A549 (cell line): Measurements from ENCODE around the gene MINPP1. TPM values are rescaled to one million over a fixed set of nuclear protein-coding genes. Genes with fewer than 3 reads are reported as not detected.

Experiments
- ATAC-seq, 2 experiments: fragments of 200-7000 bp in 1 of 2; fragments of >200 bp in 1 of 2; cut with Nextera tagmentation in 1 of 2; cut with Tn5 transposase in 1 of 2; 3 replicates each; pipeline versions ENCODE4 v1.8.0 to v1.9.1; 2018 to 2020; ENCODE audit warnings: mild to moderate bottlenecking in 1 of 2, moderate library complexity in 1 of 2
- CTCF ChIA-PET: fragments of 300-600 bp; sonication (Branson Sonifier 250); formaldehyde crosslinking; extraction: SDS; loops from one replicate; lab custom pipeline; 2021; ENCODE audit warnings: antibody characterized with exemption, inconsistent platforms; lab: Yijun Ruan, JAX
- POLR2A ChIA-PET: fragments of 350-600 bp; formaldehyde crosslinking; extraction: SDS; loops from one replicate; lab custom pipeline; 2021; ENCODE audit warnings: antibody characterized with exemption, inconsistent platforms; lab: Yijun Ruan, JAX
- DNase-seq, 2 experiments: peaks; one replicate each; pipeline versions ENCODE4 v3.0.0 to v3.0.0-alpha.2; 2011 to 2016; ENCODE audit warnings: low read depth in 1 of 2, low spot score in 1 of 2
- FAIRE-seq: peaks from 2 replicates; lab custom pipeline; 2011; peaks lifted over from hg19 to GRCh38; lab: Jason Lieb, UNC
- H3K27ac ChIP-seq, 2 experiments: fragments of >200 bp; sonication (Bioruptor Twin); formaldehyde crosslinking; 3 replicates each; pipeline ENCODE4 v1.5.1; 2016 to 2017
- H3K4me1 ChIP-seq: fragments of >200 bp; sonication (Bioruptor Twin); formaldehyde crosslinking; 3 replicates; pipeline ENCODE4 v1.6.1; 2016
- H3K4me2 ChIP-seq: fragments of >200 bp; sonication (Bioruptor Twin); formaldehyde crosslinking; 3 replicates; pipeline ENCODE4 v1.6.1; 2016
- H3K4me3 ChIP-seq: fragments of >200 bp; sonication (Bioruptor Twin); formaldehyde crosslinking; 3 replicates; pipeline ENCODE4 v1.5.1; 2016
- H3K9me3 ChIP-seq: fragments of >200 bp; sonication (Bioruptor Twin); formaldehyde crosslinking; 3 replicates; pipeline ENCODE4 v1.6.1; 2016
- CBX2 ChIP-seq: fragments of 200-600 bp; sonication (generic); IDR thresholded peaks from 2 replicates; pipeline ENCODE4 v1.6.1; 2016; ENCODE audit warnings: low read depth, mild to moderate bottlenecking, borderline replicate concordance
- CEBPB ChIP-seq, 2 experiments: fragments of >200 bp in 1 of 2; sonication (Bioruptor Twin) in 1 of 2; formaldehyde crosslinking in 1 of 2; IDR thresholded peaks; 2 replicates each; pipeline ENCODE4 v1.6.1; 2012 to 2016
- CHD2 ChIP-seq: fragments of 150-350 bp; IDR thresholded peaks from 2 replicates; pipeline ENCODE4 v1.6.1; 2014; ENCODE audit warnings: low read length; ENCODE audit not compliant: partially characterized antibody
- EHF ChIP-seq: fragments of 250-450 bp; sonication (Bioruptor Pico); IDR thresholded peaks from 2 replicates; pipeline ENCODE4 v1.5.0; 2020; ENCODE audit warnings: mild to moderate bottlenecking
- EHMT2 ChIP-seq: fragments of 200-600 bp; sonication (generic); IDR thresholded peaks from 2 replicates; pipeline ENCODE4 v1.6.1; 2016; ENCODE audit warnings: antibody characterized with exemption, low read depth, mild to moderate bottlenecking, moderate library complexity
- EP300 ChIP-seq, 2 experiments: fragments of >200 bp; sonication (Bioruptor Twin); formaldehyde crosslinking; IDR thresholded peaks; 2 replicates in 1 of 2; 3 replicates in 1 of 2; pipeline ENCODE4 v1.6.1; 2016 to 2017
- FOSB ChIP-seq: fragments of 250-450 bp; sonication (Bioruptor Pico); IDR thresholded peaks from 2 replicates; pipeline ENCODE4 v1.5.0; 2020; ENCODE audit warnings: mild to moderate bottlenecking, moderate library complexity
- FOXS1 ChIP-seq: fragments of 250-450 bp; sonication (Bioruptor Pico); IDR thresholded peaks from 2 replicates; pipeline ENCODE4 v1.5.0; 2020; ENCODE audit warnings: mild to moderate bottlenecking, moderate library complexity
- GATA3 ChIP-seq: IDR thresholded peaks from 2 replicates; pipeline ENCODE4 v1.6.1; 2012; ENCODE audit warnings: borderline replicate concordance
- HDAC2 ChIP-seq: fragments of 200-600 bp; sonication (generic); IDR thresholded peaks from 2 replicates; pipeline ENCODE4 v1.6.1; 2016
- HOXA7 ChIP-seq: fragments of 250-450 bp; sonication (Bioruptor Pico); IDR thresholded peaks from 2 replicates; pipeline ENCODE4 v1.5.0; 2020; ENCODE audit warnings: mild to moderate bottlenecking, moderate library complexity
- HOXB13 ChIP-seq: fragments of 250-450 bp; sonication (Bioruptor Pico); IDR thresholded peaks from 2 replicates; pipeline ENCODE4 v1.5.0; 2020; ENCODE audit warnings: low read depth, mild to moderate bottlenecking, moderate library complexity
- HOXB5 ChIP-seq: fragments of 250-450 bp; sonication (Bioruptor Pico); IDR thresholded peaks from 2 replicates; pipeline ENCODE4 v1.5.0; 2020; ENCODE audit warnings: mild to moderate bottlenecking, moderate library complexity
- JUNB ChIP-seq: fragments of >200 bp; sonication (Bioruptor Twin); formaldehyde crosslinking; IDR thresholded peaks from 2 replicates; pipeline ENCODE4 v1.6.1; 2016
- NR3C1 ChIP-seq: fragments of >200 bp; sonication (Bioruptor Twin); formaldehyde crosslinking; IDR thresholded peaks from 3 replicates; pipeline ENCODE4 v1.6.1; 2017
- RFX5 ChIP-seq: fragments of 450-650 bp; IDR thresholded peaks from 2 replicates; pipeline ENCODE4 v1.7.1; 2014; ENCODE audit warnings: antibody characterized with exemption, mild to moderate bottlenecking, moderate library complexity
- RNF2 ChIP-seq: fragments of 200-600 bp; sonication (generic); IDR thresholded peaks from 2 replicates; pipeline ENCODE4 v1.6.1; 2016; ENCODE audit warnings: low read depth, mild to moderate bottlenecking, antibody characterized with exemption, moderate library complexity, borderline replicate concordance
- ZC3H11A ChIP-seq: fragments of 450-650 bp; IDR thresholded peaks from 2 replicates; pipeline ENCODE4 v1.6.1; 2014; ENCODE audit warnings: antibody characterized with exemption, mild to moderate bottlenecking
- ZSCAN20 ChIP-seq: fragments of 250-450 bp; sonication (Bioruptor Pico); IDR thresholded peaks from 2 replicates; pipeline ENCODE4 v1.8.0; 2022; ENCODE audit warnings: mild to moderate bottlenecking, moderate library complexity
- WGBS: methylation state at CpG from one replicate; pipeline ENCODE4 v1.1.6; 2017; ENCODE audit errors: missing lambda C conversion rate; 5-methylcytosine and 5-hydroxymethylcytosine counted together
- polyA plus RNA-seq, 4 experiments: library from polyadenylated mRNA; depleted of rRNA in 3 of 4; stranded (reverse); fragments of >200 nt; fragmentation: RNase III in 1 of 4; extraction: RNeasy Plus Mini Kit Qiagen cat#74134 plus additional on column Dnase treatment in 1 of 4; gene quantifications; 2 replicates in 3 of 4; 3 replicates in 1 of 4; pipeline ENCODE4 v1.2.3, GENCODE V29; 2011 to 2017
- TF ChIP-seq, protein P1 (sequence below): fragments of 250-450 bp; sonication (Bioruptor Pico); IDR thresholded peaks from 2 replicates; pipeline ENCODE4 v1.5.0; 2021; ENCODE audit warnings: mild to moderate bottlenecking, moderate library complexity, borderline replicate concordance
- TF ChIP-seq, protein P2 (sequence below): fragments of >200 bp; sonication (Bioruptor Twin); formaldehyde crosslinking; IDR thresholded peaks from 3 replicates; pipeline ENCODE4 v1.5.1; 2016

Gene MINPP1
- polyA plus RNA-seq, 2 of the 4 experiments (the other 2 are of a cell fraction), result 28.4 to 31.4 TPM

GRCh38 chr10:87534173-87534858 is 29.6 kb downstream of the MINPP1 start:
- WGBS, result 79% methylated on average over 3 of the region's 3 CpGs
- ChIA-PET POLR2A (interaction anchor here (0.7 kb wide), 1 partner anchor 328 kb away, joined by 16 read pairs; no protein-coding TSS in a partner anchor), CTCF (interaction anchor here (0.6 to 4.1 kb wide), 15 partner anchors 13 to 469 kb away, joined by 3 to 33 read pairs (median 3); partner anchors contain the start of gene PTEN)
- Histone ChIP-seq H3K27ac (peak overlapping the region; percentile 23 to 31; a peak in 4 of 6 replicates), H3K9me3 (no peaks in the 10 kb centered on the region), H3K4me3 (no peak overlapping the region), H3K4me1 (peaks cover 27% of the 10 kb centered on the region; the same call in 2 of the 3 replicates), H3K4me2 (peak overlapping the region; percentile 22; the same call in 1 of the 3 replicates)
- ATAC-seq (no peak), FAIRE-seq (no peak), DNase-seq (no peak)
- TF ChIP-seq HOXB13 (CRISPR knock-in tag) (no peak), FOXS1 (CRISPR knock-in tag) (no peak), NR3C1 (no peak), HOXB5 (no peak), EHMT2 (no peak), FOSB (CRISPR knock-in tag) (no peak), EP300 (IDR thresholded peaks at IDR 0.05) (no peak), ZC3H11A (no peak), HOXA7 (CRISPR knock-in tag) (no peak), EHF (CRISPR knock-in tag) (no peak), GATA3 (no peak), HDAC2 (no peak), CHD2 (no peak)
- TF ChIP-seq, protein P1, sequence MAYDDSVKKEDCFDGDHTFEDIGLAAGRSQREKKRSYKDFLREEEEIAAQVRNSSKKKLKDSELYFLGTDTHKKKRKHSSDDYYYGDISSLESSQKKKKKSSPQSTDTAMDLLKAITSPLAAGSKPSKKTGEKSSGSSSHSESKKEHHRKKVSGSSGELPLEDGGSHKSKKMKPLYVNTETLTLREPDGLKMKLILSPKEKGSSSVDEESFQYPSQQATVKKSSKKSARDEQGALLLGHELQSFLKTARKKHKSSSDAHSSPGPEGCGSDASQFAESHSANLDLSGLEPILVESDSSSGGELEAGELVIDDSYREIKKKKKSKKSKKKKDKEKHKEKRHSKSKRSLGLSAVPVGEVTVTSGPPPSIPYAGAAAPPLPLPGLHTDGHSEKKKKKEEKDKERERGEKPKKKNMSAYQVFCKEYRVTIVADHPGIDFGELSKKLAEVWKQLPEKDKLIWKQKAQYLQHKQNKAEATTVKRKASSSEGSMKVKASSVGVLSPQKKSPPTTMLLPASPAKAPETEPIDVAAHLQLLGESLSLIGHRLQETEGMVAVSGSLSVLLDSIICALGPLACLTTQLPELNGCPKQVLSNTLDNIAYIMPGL (CRISPR knock-in tag), result no peak

DNA sequence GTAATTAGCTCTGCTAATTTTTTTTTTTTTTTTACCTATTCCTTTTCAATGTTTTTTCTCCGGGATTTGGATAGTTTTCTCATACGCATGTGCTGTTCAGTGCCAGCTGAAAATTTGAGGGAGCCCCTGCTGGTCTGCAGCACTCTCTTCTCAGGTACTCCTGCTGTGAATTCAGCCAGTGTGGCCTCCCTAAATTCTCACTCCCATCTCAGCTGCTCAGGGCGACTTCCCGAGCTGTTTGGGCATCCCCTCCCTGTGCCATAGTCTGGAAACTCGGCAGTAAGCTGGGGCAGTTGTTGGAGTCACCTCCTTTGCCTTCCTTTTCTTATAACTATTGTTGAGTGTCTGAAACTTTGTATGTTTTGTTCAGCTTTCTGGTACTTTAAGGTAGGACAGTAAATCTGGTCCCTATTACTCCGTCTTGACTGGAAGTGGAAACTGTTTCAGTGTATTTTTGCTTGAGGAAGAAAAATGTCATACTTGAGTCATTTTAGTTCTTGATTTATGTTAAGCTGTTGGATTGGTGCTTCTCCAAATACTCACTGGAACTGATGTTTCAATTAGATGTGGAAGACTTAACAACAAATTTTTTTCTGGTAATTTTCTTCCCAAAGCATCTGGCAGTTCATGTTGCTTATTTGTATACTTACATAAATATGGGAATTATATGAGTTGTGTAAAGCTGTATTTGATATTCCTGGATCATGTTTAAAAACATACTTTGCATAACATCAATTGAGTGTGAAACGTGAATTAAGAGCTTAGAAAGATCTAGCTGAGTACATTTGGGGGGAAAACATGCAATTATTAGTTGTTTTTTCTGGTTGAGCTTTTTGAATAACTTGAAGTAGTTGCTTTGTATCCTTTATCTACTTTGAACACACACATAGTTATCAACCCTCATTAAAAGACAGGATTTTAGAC is 33.7 kb downstream of the MINPP1 start:
- no peak for TF ChIP-seq CBX2
- TF ChIP-seq HOXB13 (CRISPR knock-in tag), result no peak
- TF ChIP-seq HDAC2, result no peak
- no peak for TF ChIP-seq NR3C1
- TF ChIP-seq ZSCAN20 (CRISPR knock-in tag), result no peak
- TF ChIP-seq RNF2, result no peak
- no peak for TF ChIP-seq RFX5
- TF ChIP-seq CEBPB (IDR thresholded peaks at IDR 0.05), result no peak
- TF ChIP-seq JUNB, result no peak
- TF ChIP-seq, protein P2, sequence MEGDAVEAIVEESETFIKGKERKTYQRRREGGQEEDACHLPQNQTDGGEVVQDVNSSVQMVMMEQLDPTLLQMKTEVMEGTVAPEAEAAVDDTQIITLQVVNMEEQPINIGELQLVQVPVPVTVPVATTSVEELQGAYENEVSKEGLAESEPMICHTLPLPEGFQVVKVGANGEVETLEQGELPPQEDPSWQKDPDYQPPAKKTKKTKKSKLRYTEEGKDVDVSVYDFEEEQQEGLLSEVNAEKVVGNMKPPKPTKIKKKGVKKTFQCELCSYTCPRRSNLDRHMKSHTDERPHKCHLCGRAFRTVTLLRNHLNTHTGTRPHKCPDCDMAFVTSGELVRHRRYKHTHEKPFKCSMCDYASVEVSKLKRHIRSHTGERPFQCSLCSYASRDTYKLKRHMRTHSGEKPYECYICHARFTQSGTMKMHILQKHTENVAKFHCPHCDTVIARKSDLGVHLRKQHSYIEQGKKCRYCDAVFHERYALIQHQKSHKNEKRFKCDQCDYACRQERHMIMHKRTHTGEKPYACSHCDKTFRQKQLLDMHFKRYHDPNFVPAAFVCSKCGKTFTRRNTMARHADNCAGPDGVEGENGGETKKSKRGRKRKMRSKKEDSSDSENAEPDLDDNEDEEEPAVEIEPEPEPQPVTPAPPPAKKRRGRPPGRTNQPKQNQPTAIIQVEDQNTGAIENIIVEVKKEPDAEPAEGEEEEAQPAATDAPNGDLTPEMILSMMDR, result no peak
- TF ChIP-seq, all 56 proteins: peak for 0
- CTCF ChIA-PET, result interaction anchor here (1.0 to 1.7 kb wide), 4 partner anchors 118 to 234 kb away, joined by 3 to 5 read pairs (median 4); no protein-coding TSS in a partner anchor
- H3K4me3 ChIP-seq, result no peak overlapping the region
- no peak for DNase-seq
- FAIRE-seq, result peak; percentile 59
- no peak overlapping the region for H3K4me2 ChIP-seq
- POLR2A ChIA-PET, result interaction anchor here (1.3 kb wide), 1 partner anchor 33 kb away, joined by 3 read pairs; the partner anchor contains the start of gene MINPP1
- H3K9me3 ChIP-seq, result 0 out of 3 replicates have a peak, but pooled peaks cover 3% of the 10 kb centered on the region
- WGBS, result 93% methylated on average over 7 of the region's 7 CpGs
- peaks cover 48% of the 10 kb centered on the region for H3K4me1 ChIP-seq
- peak overlapping the region in 1 of 2 experiments; percentile 17; a peak in 1 of 6 replicates for H3K27ac ChIP-seq
- no peak for ATAC-seq
